Endothelial cell (in vitro differentiated cells): ENCODE measurements around the gene ZFHX3. TPM values are rescaled to one million over a fixed set of nuclear protein-coding genes. Genes with fewer than 3 reads are reported as not detected.

Source experiments
- DNase-seq: peaks from one replicate; pipeline ENCODE4 v3.0.0; 2021; ENCODE audit warnings: low spot score
- H3K27ac Mint-ChIP-seq: one replicate; pipeline ENCODE4 v1.8.0; 2021; ENCODE audit warnings: mixed read lengths, inconsistent platforms; ENCODE audit not compliant: unreplicated experiment
- H3K27me3 Mint-ChIP-seq: one replicate; pipeline ENCODE4 v1.8.0; 2021; ENCODE audit warnings: mild to moderate bottlenecking, moderate library complexity, mixed read lengths, inconsistent platforms; ENCODE audit not compliant: unreplicated experiment
- H3K36me3 Mint-ChIP-seq: one replicate; pipeline ENCODE4 v1.8.0; 2021; ENCODE audit warnings: mild to moderate bottlenecking, low read depth, mixed read lengths, inconsistent platforms; ENCODE audit not compliant: unreplicated experiment
- H3K4me1 Mint-ChIP-seq: one replicate; pipeline ENCODE4 v1.8.0; 2021; ENCODE audit warnings: mild to moderate bottlenecking, mixed read lengths, inconsistent platforms; ENCODE audit not compliant: unreplicated experiment
- H3K4me3 Mint-ChIP-seq: one replicate; pipeline ENCODE4 v1.8.0; 2021; ENCODE audit warnings: mild to moderate bottlenecking, mixed read lengths, inconsistent platforms; ENCODE audit not compliant: unreplicated experiment
- H3K9me3 Mint-ChIP-seq: one replicate; pipeline ENCODE4 v1.8.0; 2021; ENCODE audit warnings: mixed read lengths, inconsistent platforms; ENCODE audit not compliant: unreplicated experiment
- CTCF ChIP-seq: fragments of 200-600 bp; sonication (generic); IDR thresholded peaks from one replicate; pipeline ENCODE4 v1.5.0; 2021; ENCODE audit warnings: antibody characterized with exemption; ENCODE audit not compliant: unreplicated experiment
- total RNA-seq: library from RNA; stranded (reverse); fragmentation: NEBNext Ultra II Directional; extraction: Animal tissue kit (Norgen Biotek cat#: 25700); gene quantifications from one replicate; pipeline ENCODE4 v1.2.1, GENCODE V29; 2021; ENCODE audit not compliant: unreplicated experiment

ZFHX3 gene
- total RNA-seq, 1 donor from 2014 or later = 17.7 TPM

GRCh38 chr16:73048292-73049080 is 558 bp upstream of the ZFHX3 start:
- H3K9me3 Mint-ChIP-seq = no peaks in the 10 kb centered on the region
- H3K27me3 Mint-ChIP-seq = peaks cover 24% of the 10 kb centered on the region
- no peak for TF ChIP-seq CTCF
- DNase-seq = no peak
- peaks cover 5% of the 10 kb centered on the region for H3K36me3 Mint-ChIP-seq
- peak overlapping the region; percentile 76 for H3K4me3 Mint-ChIP-seq
- H3K4me1 Mint-ChIP-seq = peaks cover 25% of the 10 kb centered on the region
- peak overlapping the region; percentile 3 for H3K27ac Mint-ChIP-seq

DNA sequence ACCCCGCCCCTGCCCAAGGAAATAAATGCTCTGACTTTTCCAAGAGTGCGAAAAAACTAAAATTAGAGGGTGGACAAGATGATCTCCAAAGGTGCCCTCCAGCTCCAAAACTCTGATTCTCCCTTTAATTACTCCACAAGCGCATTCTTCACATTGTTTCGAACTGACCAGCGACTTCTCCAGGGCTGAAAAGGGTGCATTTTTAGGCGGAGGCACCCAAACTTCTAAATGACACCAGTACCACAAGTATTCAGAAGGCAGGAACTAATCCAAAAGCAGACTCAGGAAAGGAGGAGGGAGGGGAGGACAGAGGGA is 750 bp downstream of the ZFHX3 start:
- H3K27ac Mint-ChIP-seq = peak overlapping the region; percentile 38
- H3K9me3 Mint-ChIP-seq = no peaks in the 10 kb centered on the region
- H3K4me1 Mint-ChIP-seq = peaks cover 26% of the 10 kb centered on the region
- H3K27me3 Mint-ChIP-seq = peaks cover 32% of the 10 kb centered on the region
- no peak for TF ChIP-seq CTCF
- peaks cover 15% of the 10 kb centered on the region for H3K36me3 Mint-ChIP-seq
- DNase-seq = no peak
- peak overlapping the region; percentile 89 for H3K4me3 Mint-ChIP-seq

DNA sequence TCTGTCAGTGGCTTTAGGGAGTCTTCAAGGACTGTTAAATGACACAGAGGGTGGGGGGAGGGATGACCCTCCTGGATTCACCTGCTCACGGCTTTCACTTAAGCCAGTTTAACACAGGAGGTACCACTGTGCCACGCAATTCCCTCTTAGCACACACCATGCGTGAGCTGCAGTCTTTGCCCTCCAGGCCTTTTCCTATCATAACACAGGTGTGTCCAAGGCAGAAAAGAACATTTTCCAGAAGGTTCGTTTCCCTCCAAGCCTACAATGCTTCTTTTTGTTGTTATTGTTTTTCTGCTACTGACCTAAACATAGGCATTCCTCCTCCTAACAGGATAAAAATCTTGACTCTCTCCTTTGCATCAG is 1.1 kb downstream of the ZFHX3 start:
- Mint-ChIP-seq H3K27me3 (peaks cover 33% of the 10 kb centered on the region), H3K27ac (no peak overlapping the region), H3K4me3 (peak overlapping the region; percentile 89), H3K9me3 (no peaks in the 10 kb centered on the region), H3K4me1 (peaks cover 26% of the 10 kb centered on the region), H3K36me3 (peaks cover 15% of the 10 kb centered on the region)
- DNase-seq = no peak
- TF ChIP-seq CTCF = no peak

GRCh38 chr16:73046202-73046848 is 1.6 kb downstream of the ZFHX3 start:
- TF ChIP-seq CTCF = no peak
- peaks cover 26% of the 10 kb centered on the region for H3K4me1 Mint-ChIP-seq

DNA sequence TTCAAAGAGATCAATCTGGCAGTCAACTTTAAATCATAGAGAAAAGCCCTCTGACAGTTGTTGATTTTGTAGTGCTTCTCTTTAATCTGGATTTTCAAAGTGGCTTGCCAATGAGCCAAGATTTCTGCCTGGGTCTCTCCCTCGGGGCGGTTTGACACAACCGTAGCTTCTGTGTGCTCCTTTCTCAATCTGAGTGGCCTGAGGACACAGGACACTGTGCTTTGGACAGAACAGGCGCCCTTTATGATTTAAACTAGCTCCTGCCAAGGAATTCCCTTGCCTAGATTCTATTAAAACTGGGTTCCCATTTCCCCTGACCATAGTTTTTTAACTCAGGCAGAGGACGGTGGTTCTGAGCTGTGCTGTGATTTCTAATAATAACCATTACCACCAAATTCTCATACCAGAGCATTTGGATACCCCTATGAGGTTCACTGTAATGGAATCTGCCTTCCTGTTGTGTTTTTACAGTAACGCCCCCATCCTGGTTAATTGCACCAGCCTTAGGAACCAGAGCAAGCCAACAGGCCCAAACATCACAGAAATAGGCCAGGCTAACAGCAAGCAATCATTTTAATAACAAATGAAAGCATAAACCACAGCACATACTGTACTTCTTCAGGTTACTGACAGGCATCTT is 4.0 kb downstream of the ZFHX3 start:
- H3K36me3 Mint-ChIP-seq = peaks cover 13% of the 10 kb centered on the region
- H3K4me3 Mint-ChIP-seq = no peak overlapping the region
- H3K27me3 Mint-ChIP-seq = peaks cover 30% of the 10 kb centered on the region

More at GRCh38 chr16:73046202-73046848, 1.6 kb downstream of the ZFHX3 start:
- Mint-ChIP-seq H3K4me3 (peak overlapping the region; percentile 49), H3K9me3 (no peaks in the 10 kb centered on the region), H3K27ac (no peak overlapping the region), H3K27me3 (peaks cover 33% of the 10 kb centered on the region), H3K36me3 (peaks cover 15% of the 10 kb centered on the region)
- no peak for DNase-seq

More for the DNA sequence above, 4.0 kb downstream of the ZFHX3 start:
- DNase-seq = no peak
- Mint-ChIP-seq H3K27ac (no peak overlapping the region), H3K9me3 (no peaks in the 10 kb centered on the region), H3K4me1 (peaks cover 25% of the 10 kb centered on the region)
- TF ChIP-seq CTCF = no peak
